Breast epithelium (tissue), 4 donors: ENCODE data around the gene LSM12. TPM values are rescaled to one million over a fixed set of nuclear protein-coding genes. Genes with fewer than 3 reads are reported as not detected.
A peak's percentile ranks its signal among the peaks of the same experiment; 100 is the strongest.

Experiments used
- DNase-seq, 2 donors: peaks; one replicate each; pipeline ENCODE4 v3.0.0-alpha.2; 2019; ENCODE audit warnings: low spot score in 2 of 2
- H3K27ac ChIP-seq, 2 donors: fragments of 200-600 bp; sonication (generic) in 1 of 2; one replicate each; pipeline ENCODE4 v1.5.1; 2016 to 2019; ENCODE audit warnings: mild to moderate bottlenecking in 1 of 2
- H3K27me3 ChIP-seq, 2 donors: fragments of 200-600 bp; sonication (generic) in 1 of 2; one replicate each; pipeline versions ENCODE4 v1.5.1 to v1.6.0; 2017 to 2019; ENCODE audit warnings: control low read depth in 1 of 2, mild to moderate bottlenecking in 1 of 2
- H3K36me3 ChIP-seq: fragments of 200-600 bp; one replicate; pipeline ENCODE4 v1.5.1; 2019
- H3K4me1 ChIP-seq, 2 donors: fragments of 200-600 bp; sonication (generic); one replicate each; pipeline ENCODE4 v1.5.1; 2016 to 2019; ENCODE audit warnings: control low read depth in 1 of 2
- H3K4me3 ChIP-seq, 3 donors: fragments of 200-600 bp; sonication (generic); 1 replicate in 2 of 3; 2 replicates in 1 of 3; pipeline ENCODE4 v1.5.1; 2016 to 2019; ENCODE audit warnings: mild to moderate bottlenecking in 3 of 3, moderate library complexity in 2 of 3
- H3K9me3 ChIP-seq, 2 donors: fragments of 200-600 bp; sonication (generic) in 1 of 2; one replicate each; pipeline ENCODE4 v1.5.1; 2016 to 2019; ENCODE audit warnings: control low read depth in 1 of 2
- POLR2A ChIP-seq: fragments of 450-650 bp; IDR thresholded peaks from one replicate; pipeline ENCODE4 v1.6.1; 2016; ENCODE audit warnings: antibody characterized with exemption, mild to moderate bottlenecking, moderate library complexity
- POLR2AphosphoS5 ChIP-seq, 3 donors: sonication (generic); formaldehyde crosslinking; IDR thresholded peaks; one replicate each; pipeline ENCODE4 v1.6.1; 2017; ENCODE audit warnings: antibody characterized with exemption in 3 of 3
- intact Hi-C: fragments of 100-400 bp; cut with DNase I; formaldehyde crosslinking; loops from one replicate; pipeline ENCODE4 v1.15.1; 2023; ENCODE audit warnings: low total_unique reads
- total RNA-seq, 3 donors: library from RNA; depleted of rRNA; stranded (reverse); fragments of >200 nt; gene quantifications; one replicate each; pipeline ENCODE4 v1.1.0, GENCODE V29; 2016
- TF ChIP-seq, protein P1 (sequence below), 3 donors: fragments of 450-650 bp; IDR thresholded peaks; one replicate each; pipeline ENCODE4 v1.5.1; 2016 to 2017; ENCODE audit warnings: antibody characterized with exemption in 3 of 3, mild to moderate bottlenecking in 3 of 3, moderate library complexity in 3 of 3

Gene LSM12
- total RNA-seq, 3 donors from 2014 or later = 36.8 to 45.4 (median 43.6) TPM

DNA sequence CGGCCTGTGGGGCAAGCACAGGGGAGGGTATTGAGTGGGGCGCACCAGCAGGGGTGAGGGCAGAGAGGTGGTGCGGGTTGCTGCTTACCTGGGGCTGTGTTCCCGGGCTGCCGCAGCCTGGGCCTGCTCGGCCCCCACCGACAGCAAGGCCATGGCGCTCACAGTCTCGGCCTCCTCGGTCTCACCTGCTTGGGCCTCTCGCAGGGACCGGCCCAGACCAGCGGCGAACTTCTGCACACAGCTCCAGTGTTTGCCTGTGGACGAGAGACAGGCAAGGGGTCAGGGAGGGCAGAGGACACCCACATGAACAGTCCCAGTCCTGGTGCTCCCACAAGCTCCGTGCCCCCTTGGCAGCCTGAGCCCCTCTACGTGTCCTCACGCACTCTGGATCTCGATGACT, 11.9 kb upstream of the LSM12 start:
- TF ChIP-seq, protein P1, sequence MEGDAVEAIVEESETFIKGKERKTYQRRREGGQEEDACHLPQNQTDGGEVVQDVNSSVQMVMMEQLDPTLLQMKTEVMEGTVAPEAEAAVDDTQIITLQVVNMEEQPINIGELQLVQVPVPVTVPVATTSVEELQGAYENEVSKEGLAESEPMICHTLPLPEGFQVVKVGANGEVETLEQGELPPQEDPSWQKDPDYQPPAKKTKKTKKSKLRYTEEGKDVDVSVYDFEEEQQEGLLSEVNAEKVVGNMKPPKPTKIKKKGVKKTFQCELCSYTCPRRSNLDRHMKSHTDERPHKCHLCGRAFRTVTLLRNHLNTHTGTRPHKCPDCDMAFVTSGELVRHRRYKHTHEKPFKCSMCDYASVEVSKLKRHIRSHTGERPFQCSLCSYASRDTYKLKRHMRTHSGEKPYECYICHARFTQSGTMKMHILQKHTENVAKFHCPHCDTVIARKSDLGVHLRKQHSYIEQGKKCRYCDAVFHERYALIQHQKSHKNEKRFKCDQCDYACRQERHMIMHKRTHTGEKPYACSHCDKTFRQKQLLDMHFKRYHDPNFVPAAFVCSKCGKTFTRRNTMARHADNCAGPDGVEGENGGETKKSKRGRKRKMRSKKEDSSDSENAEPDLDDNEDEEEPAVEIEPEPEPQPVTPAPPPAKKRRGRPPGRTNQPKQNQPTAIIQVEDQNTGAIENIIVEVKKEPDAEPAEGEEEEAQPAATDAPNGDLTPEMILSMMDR (IDR thresholded peaks at IDR 0.05) = no peak
- no peak for TF ChIP-seq POLR2AphosphoS5 (IDR thresholded peaks at IDR 0.05)
- no peak for TF ChIP-seq POLR2A
- intact Hi-C loops = no loop called here
- Histone ChIP-seq H3K36me3 (peaks cover 9% of the 10 kb centered on the region), H3K4me1 (no peaks in the 10 kb centered on the region), H3K9me3 (no peaks in the 10 kb centered on the region), H3K27me3 (no peaks in the 10 kb centered on the region), H3K4me3 (no peak overlapping the region), H3K27ac (no peak overlapping the region)
- DNase-seq = no peak

DNA sequence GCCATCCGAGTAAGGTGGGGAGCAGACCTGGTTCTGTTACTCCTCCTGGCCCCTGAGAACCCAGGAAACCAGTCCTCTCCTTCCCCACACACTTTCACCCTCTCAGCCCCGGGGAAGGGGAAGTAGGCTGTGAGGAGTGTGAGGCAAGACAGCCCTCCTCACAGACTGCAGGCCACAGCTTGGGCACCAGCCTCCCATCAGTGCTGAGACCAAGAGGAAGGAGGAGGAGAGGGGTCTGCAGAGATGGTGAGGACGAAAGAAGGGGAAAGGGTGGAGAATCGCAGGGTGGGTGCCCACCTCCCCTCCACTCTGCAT, 11.1 kb upstream of the LSM12 start:
- DNase-seq = no peak
- Histone ChIP-seq H3K36me3 (peaks cover 9% of the 10 kb centered on the region), H3K27me3 (no peaks in the 10 kb centered on the region), H3K4me3 (no peak overlapping the region), H3K27ac (peak overlapping the region; percentile 38 to 40), H3K9me3 (no peaks in the 10 kb centered on the region), H3K4me1 (no peaks in the 10 kb centered on the region)
- no peak for TF ChIP-seq POLR2A
- TF ChIP-seq POLR2AphosphoS5 (IDR thresholded peaks at IDR 0.05) = no peak
- TF ChIP-seq, protein P1 (IDR thresholded peaks at IDR 0.05) = no peak
- intact Hi-C loops = no loop called here

DNA sequence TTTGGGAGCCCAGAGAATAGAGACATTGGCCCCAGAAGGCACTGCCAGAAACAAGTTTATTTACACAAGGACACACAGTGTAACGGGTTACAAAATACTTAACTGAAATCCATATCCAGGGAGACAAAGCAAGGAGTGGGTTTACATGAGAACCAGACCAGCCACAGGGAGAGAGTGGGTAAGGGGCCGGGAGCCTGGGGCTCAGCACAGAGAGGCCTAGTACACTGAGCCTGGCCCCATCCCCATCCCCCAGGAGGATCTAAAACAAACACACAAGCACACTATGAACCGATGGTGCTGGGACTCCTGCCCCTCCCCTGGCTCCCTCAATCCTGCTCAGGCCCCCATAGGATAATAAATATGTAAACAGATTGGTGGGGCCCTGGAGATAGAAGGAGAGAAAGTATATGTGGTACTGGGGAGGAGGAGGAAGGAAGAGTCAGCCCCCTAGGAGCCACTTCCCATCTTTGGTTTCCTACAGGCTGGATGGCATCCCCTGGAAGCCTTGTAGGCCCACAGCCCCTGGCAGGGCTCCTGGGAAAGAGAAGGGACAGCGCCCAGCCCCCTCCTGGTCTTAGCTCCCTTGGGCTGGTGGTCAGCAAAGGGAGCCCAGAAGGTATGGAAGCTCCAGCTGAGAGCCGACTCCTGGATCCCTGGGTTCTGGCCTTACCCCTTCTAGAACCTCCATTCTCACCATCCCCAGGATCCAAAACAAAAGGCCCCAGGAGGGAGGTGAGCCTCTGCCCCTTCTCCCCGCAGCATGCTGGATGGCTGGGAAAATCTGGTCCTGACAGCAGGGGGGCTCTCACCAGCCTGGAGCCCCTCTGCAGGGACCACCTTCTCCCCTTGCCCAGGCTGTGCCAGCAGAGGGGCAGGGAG, 10.5 kb upstream of the LSM12 start:
- Histone ChIP-seq H3K9me3 (no peaks in the 10 kb centered on the region), H3K36me3 (peaks cover 9% of the 10 kb centered on the region), H3K27ac (peak overlapping the region; percentile 40 to 43), H3K4me3 (no peak overlapping the region), H3K4me1 (no peaks in the 10 kb centered on the region), H3K27me3 (no peaks in the 10 kb centered on the region)
- DNase-seq = no peak
- TF ChIP-seq POLR2AphosphoS5 (IDR thresholded peaks at IDR 0.05) (no peak), POLR2A (no peak)
- TF ChIP-seq, protein P1 (IDR thresholded peaks at IDR 0.05) = no peak
- intact Hi-C loops = no loop called here

DNA sequence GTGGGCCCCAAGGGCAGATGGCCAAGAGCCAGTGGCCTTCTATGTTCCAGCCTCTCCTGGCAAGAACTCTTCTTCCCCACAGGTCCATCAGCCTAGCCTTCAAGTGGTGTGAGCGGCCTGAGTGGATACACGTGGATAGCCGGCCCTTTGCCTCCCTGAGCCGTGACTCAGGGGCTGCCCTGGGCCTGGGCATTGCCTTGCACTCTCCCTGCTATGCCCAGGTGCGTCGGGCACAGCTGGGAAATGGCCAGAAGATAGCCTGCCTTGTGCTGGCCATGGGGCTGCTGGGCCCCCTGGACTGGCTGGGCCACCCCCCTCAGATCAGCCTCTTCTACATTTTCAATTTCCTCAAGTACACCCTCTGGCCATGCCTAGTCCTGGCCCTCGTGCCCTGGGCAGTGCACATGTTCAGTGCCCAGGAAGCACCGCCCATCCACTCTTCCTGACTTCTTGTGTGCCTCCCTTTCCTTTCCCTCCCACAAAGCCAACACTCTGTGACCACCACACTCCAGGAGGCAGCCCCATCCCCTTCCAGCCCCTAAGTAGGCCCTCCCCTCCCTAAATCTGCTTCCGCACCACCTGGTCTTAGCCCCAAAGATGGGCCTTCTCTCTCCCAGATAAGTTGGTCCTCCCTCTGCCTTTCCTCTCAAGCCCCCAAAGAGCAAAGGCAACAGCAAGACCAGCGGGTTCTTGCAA, 9.3 kb upstream of the LSM12 start:
- Histone ChIP-seq H3K27me3 (no peaks in the 10 kb centered on the region), H3K4me1 (peaks cover 4 to 5% of the 10 kb centered on the region in 2 donors), H3K27ac (peak overlapping the region in 1 of 2 donors; percentile 43), H3K9me3 (no peaks in the 10 kb centered on the region), H3K36me3 (peaks cover 9% of the 10 kb centered on the region), H3K4me3 (no peak overlapping the region)
- TF ChIP-seq, protein P1 (IDR thresholded peaks at IDR 0.05) = no peak
- TF ChIP-seq POLR2A = no peak
- TF ChIP-seq POLR2AphosphoS5 (IDR thresholded peaks at IDR 0.05) = no peak
- intact Hi-C loops = no loop called here
- no peak for DNase-seq

DNA sequence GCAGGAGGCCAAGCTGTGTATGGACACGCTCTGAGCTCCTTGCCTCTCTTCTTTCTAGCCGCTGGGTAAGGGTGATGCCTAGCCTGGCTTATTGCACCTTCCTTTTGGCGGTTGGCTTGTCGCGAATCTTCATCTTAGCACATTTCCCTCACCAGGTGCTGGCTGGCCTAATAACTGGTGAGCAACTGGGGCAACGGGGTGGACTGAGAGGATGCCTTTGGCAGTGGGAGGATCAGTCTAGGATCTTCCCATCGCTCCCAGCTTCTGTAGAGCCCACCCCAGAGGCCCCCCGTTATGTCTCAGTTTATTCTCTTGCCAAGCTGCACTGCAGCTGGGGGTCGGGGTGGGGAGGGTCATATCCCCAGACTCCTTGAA, 8.4 kb upstream of the LSM12 start:
- Histone ChIP-seq H3K4me1 (peaks cover 4 to 5% of the 10 kb centered on the region in 2 donors), H3K27ac (no peak overlapping the region), H3K36me3 (peaks cover 9% of the 10 kb centered on the region)

More for the DNA sequence above, 8.4 kb upstream of the LSM12 start:
- no peak overlapping the region for H3K4me3 ChIP-seq
- no peak for DNase-seq
- H3K27me3 ChIP-seq = no peaks in the 10 kb centered on the region
- TF ChIP-seq, protein P1 (IDR thresholded peaks at IDR 0.05) = no peak
- TF ChIP-seq POLR2AphosphoS5 (IDR thresholded peaks at IDR 0.05) (no peak), POLR2A (no peak)
- no peaks in the 10 kb centered on the region for H3K9me3 ChIP-seq
- intact Hi-C loops = no loop called here
